K562 (cell line): Measurements from ENCODE around the gene RNU5D-1. TPM values are rescaled to one million over a fixed set of nuclear protein-coding genes. Genes with fewer than 3 reads are reported as not detected.
A peak's percentile ranks its signal among the peaks of the same experiment; 100 is the strongest.

ENCODE experiments used
- ATF1 ChIP-seq, 2 experiments: fragments of 450-650 bp in 1 of 2; IDR thresholded peaks; 2 replicates each; pipeline ENCODE4 v1.6.1; 2016; ENCODE audit warnings: missing compliant biosample characterization in 1 of 2, missing genetic modification characterization in 1 of 2
- ATF3 ChIP-seq, 2 experiments: fragments of 450-650 bp in 1 of 2; sonication (generic) in 1 of 2; formaldehyde crosslinking in 1 of 2; IDR thresholded peaks in 1 of 2; conservative IDR thresholded peaks in 1 of 2; 2 replicates each; pipeline versions ENCODE4 v1.6.1 to v1.8.1; 2016 to 2023; ENCODE audit warnings: mild to moderate bottlenecking in 2 of 2, moderate library complexity in 2 of 2, inconsistent platforms in 1 of 2, missing genetic modification reagents in 1 of 2
- E2F8 ChIP-seq: fragments of 450-650 bp; IDR thresholded peaks from 2 replicates; pipeline ENCODE4 v1.7.1; 2018; ENCODE audit warnings: mild to moderate bottlenecking, low read depth; ENCODE audit not compliant: partially characterized antibody
- ELF2 ChIP-seq: fragments of 250-450 bp; sonication (Bioruptor Pico); IDR thresholded peaks from 2 replicates; pipeline ENCODE4 v1.5.0; 2021; ENCODE audit warnings: mild to moderate bottlenecking
- HCFC1 ChIP-seq: IDR thresholded peaks from 2 replicates; pipeline ENCODE4 v1.6.1; 2012; ENCODE audit warnings: low read depth, low read length, improper control_type of control experiment
- NUFIP1 ChIP-seq: fragments of 450-650 bp; IDR thresholded peaks from 2 replicates; pipeline ENCODE4 v1.6.1; 2018; ENCODE audit not compliant: partially characterized antibody
- PHF21A ChIP-seq: fragments of 450-650 bp; IDR thresholded peaks from 2 replicates; pipeline ENCODE4 v1.6.1; 2017; ENCODE audit warnings: low read depth, borderline replicate concordance
- POLR2AphosphoS2 ChIP-seq: IDR thresholded peaks from 2 replicates; pipeline ENCODE4 v1.6.1; 2012; ENCODE audit warnings: low read length, improper control_type of control experiment
- POLR2B ChIP-seq: fragments of 450-650 bp; IDR thresholded peaks from 2 replicates; pipeline ENCODE4 v1.6.1; 2018; ENCODE audit warnings: low read depth; ENCODE audit not compliant: partially characterized antibody
- RBFOX2 ChIP-seq: fragments of 200-400 bp; formaldehyde crosslinking; IDR thresholded peaks from 2 replicates; pipeline ENCODE4 v1.6.1; 2017; ENCODE audit warnings: low read depth, mild to moderate bottlenecking, low read length, moderate library complexity
- YY1 ChIP-seq, 3 experiments: IDR thresholded peaks; 2 replicates each; pipeline ENCODE4 v1.6.1; 2011; ENCODE audit warnings: low read length in 2 of 3, mild to moderate bottlenecking in 2 of 3, moderate library complexity in 2 of 3, borderline replicate concordance in 1 of 3, control low read depth in 1 of 3, low read depth in 1 of 3; ENCODE audit not compliant: insufficient read depth in 3 of 3, insufficient replicate concordance in 2 of 3, control insufficient read depth in 1 of 3, insufficient read length in 1 of 3; ENCODE audit errors: extremely low read depth in 1 of 3
- ZNF316 ChIP-seq: fragments of 450-650 bp; IDR thresholded peaks from 2 replicates; pipeline ENCODE4 v1.6.1; 2016
- ZNF551 ChIP-seq: fragments of 250-450 bp; sonication (Bioruptor Pico); IDR thresholded peaks from 2 replicates; pipeline ENCODE4 v1.5.0; 2021; ENCODE audit warnings: mild to moderate bottlenecking, moderate library complexity
- ZNF778 ChIP-seq: fragments of 450-650 bp; formaldehyde crosslinking; IDR thresholded peaks from 2 replicates; pipeline ENCODE4 v1.4.0; 2020; ENCODE audit warnings: mild to moderate bottlenecking, moderate library complexity
- polyA plus RNA-seq, 8 experiments: library from polyadenylated mRNA; depleted of rRNA in 4 of 8; stranded (reverse) in 5 of 8; unstranded in 3 of 8; fragments of >200 nt; fragmentation: Nextera tagmentation in 2 of 8; fragmentation: Illumina TruSeq in 1 of 8; extraction: Ambion mirVana in 2 of 8; extraction: Trizol in 1 of 8; gene quantifications; 2 replicates each; pipeline versions ENCODE4 v1.2.1 to v1.2.3, GENCODE V29; 2011 to 2014; ENCODE audit warnings: inconsistent platforms in 1 of 8, missing spikeins in 1 of 8
- total RNA-seq, 7 experiments: library from RNA; depleted of rRNA in 6 of 7; stranded (reverse); fragments of >200 nt in 6 of 7; fragmentation: Illumina TruSeq in 2 of 7; extraction: Trizol in 2 of 7; gene quantifications; 2 replicates each; pipeline versions ENCODE4 v1.2.1 to v1.2.3, GENCODE V29; 2011 to 2021; ENCODE audit warnings: low replicate concordance in 1 of 7
- TF ChIP-seq, protein P1 (sequence below): fragments of 250-450 bp; sonication (Bioruptor Pico); IDR thresholded peaks from 2 replicates; pipeline ENCODE4 v1.4.0; 2020
- TF ChIP-seq, protein P2 (sequence below): fragments of 150-350 bp; conservative IDR thresholded peaks from 2 replicates; pipeline ENCODE4 v1.6.1; 2014; ENCODE audit warnings: low read length
- TF ChIP-seq, protein P3 (sequence below): fragments of 250-450 bp; sonication (Bioruptor Pico); IDR thresholded peaks from 2 replicates; pipeline ENCODE4 v1.4.0; 2020; ENCODE audit warnings: mild to moderate bottlenecking

RNU5D-1 gene
- total and polyA plus RNA-seq, 9 of the 15 experiments (the other 6 are each of a cell fraction or from before 2014, with no cell fraction given), result under 0.01 TPM; not detected in 8

- peak; percentile 14 for TF ChIP-seq E2F8
- no peak for TF ChIP-seq ATF3 (IDR thresholded peaks at IDR 0.05)
- TF ChIP-seq ATF3 (CRISPR knock-in tag; conservative IDR thresholded peaks at IDR 0.05), result no peak
- 0 out of 2 replicates have a peak, but pooled peaks have one; percentile 36 for TF ChIP-seq ZNF551 (CRISPR knock-in tag)
- no peak for TF ChIP-seq ZNF778 (CRISPR knock-in tag)
- TF ChIP-seq, protein P1, sequence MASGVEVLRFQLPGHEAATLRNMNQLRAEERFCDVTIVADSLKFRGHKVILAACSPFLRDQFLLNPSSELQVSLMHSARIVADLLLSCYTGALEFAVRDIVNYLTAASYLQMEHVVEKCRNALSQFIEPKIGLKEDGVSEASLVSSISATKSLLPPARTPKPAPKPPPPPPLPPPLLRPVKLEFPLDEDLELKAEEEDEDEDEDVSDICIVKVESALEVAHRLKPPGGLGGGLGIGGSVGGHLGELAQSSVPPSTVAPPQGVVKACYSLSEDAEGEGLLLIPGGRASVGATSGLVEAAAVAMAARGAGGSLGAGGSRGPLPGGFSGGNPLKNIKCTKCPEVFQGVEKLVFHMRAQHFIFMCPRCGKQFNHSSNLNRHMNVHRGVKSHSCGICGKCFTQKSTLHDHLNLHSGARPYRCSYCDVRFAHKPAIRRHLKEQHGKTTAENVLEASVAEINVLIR (CRISPR knock-in tag), result no peak
- TF ChIP-seq, protein P2, sequence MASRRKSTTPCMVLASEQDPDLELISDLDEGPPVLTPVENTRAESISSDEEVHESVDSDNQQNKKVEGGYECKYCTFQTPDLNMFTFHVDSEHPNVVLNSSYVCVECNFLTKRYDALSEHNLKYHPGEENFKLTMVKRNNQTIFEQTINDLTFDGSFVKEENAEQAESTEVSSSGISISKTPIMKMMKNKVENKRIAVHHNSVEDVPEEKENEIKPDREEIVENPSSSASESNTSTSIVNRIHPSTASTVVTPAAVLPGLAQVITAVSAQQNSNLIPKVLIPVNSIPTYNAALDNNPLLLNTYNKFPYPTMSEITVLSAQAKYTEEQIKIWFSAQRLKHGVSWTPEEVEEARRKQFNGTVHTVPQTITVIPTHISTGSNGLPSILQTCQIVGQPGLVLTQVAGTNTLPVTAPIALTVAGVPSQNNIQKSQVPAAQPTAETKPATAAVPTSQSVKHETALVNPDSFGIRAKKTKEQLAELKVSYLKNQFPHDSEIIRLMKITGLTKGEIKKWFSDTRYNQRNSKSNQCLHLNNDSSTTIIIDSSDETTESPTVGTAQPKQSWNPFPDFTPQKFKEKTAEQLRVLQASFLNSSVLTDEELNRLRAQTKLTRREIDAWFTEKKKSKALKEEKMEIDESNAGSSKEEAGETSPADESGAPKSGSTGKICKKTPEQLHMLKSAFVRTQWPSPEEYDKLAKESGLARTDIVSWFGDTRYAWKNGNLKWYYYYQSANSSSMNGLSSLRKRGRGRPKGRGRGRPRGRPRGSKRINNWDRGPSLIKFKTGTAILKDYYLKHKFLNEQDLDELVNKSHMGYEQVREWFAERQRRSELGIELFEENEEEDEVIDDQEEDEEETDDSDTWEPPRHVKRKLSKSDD, result no peak
- no peak for TF ChIP-seq PHF21A
- peak; percentile 56 for TF ChIP-seq POLR2B
- TF ChIP-seq, protein P3, sequence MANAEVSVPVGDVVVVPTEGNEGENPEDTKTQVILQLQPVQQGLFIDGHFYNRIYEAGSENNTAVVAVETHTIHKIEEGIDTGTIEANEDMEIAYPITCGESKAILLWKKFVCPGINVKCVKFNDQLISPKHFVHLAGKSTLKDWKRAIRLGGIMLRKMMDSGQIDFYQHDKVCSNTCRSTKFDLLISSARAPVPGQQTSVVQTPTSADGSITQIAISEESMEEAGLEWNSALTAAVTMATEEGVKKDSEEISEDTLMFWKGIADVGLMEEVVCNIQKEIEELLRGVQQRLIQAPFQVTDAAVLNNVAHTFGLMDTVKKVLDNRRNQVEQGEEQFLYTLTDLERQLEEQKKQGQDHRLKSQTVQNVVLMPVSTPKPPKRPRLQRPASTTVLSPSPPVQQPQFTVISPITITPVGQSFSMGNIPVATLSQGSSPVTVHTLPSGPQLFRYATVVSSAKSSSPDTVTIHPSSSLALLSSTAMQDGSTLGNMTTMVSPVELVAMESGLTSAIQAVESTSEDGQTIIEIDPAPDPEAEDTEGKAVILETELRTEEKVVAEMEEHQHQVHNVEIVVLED, result no peak
- TF ChIP-seq ELF2 (CRISPR knock-in tag), result no peak
- TF ChIP-seq HCFC1, result no peak
- TF ChIP-seq ZNF316, result no peak
- peak; percentile 8; the same call in 1 of the 2 replicates for TF ChIP-seq RBFOX2
- no peak for TF ChIP-seq NUFIP1
- TF ChIP-seq POLR2AphosphoS2, result peak; percentile 92
- TF ChIP-seq ATF1 (CRISPR knock-in tag; IDR thresholded peaks at IDR 0.05), result no peak
- TF ChIP-seq ATF1 (tag; IDR thresholded peaks at IDR 0.05), result 0 out of 2 replicates have a peak, but pooled peaks have one; percentile 7
- peak in 1 of 3 experiments; percentile 24 for TF ChIP-seq YY1 (IDR thresholded peaks at IDR 0.05; ENCODE audit: borderline replicate concordance in 1 of 3, control insufficient read depth in 1 of 3, extremely low read depth in 1 of 3, insufficient read depth in 3 of 3, insufficient read length in 1 of 3, insufficient replicate concordance in 2 of 3, low read depth in 1 of 3, low read length in 2 of 3)
Observed at GRCh38 chr1:44780583-44781121, 49.7 kb upstream of the RNU5D-1 start (continued).
